Measurements from ENCODE around the gene PDCD4. TPM values are rescaled to one million over a fixed set of nuclear protein-coding genes. Genes with fewer than 3 reads are reported as not detected.

The PDCD4 gene
- total and polyA plus RNA-seq, 2 of the 4 experiments (the other 2 are of a cell fraction) = 10.9 to 49.7 TPM

GRCh38 chr10:110927461-110927860 lies 55.7 kb downstream of the PDCD4 start:
- peaks cover 44% of the 10 kb centered on the region for H4K20me1 ChIP-seq (ENCODE audit: insufficient read depth, low read length)
- no peak for DNase-seq
- H3K4me3 ChIP-seq (ENCODE audit: insufficient read depth, low read depth, low read length) = no peak overlapping the region
- ChIA-PET POLR2A (ENCODE audit: unreplicated experiment) (no interaction called here), CTCF (no interaction called here)
- H3K79me1 ChIP-seq (ENCODE audit: low read depth in 1 of 2, low read length in 2 of 2) = peaks cover 4 to 39% of the 10 kb centered on the region in 2 experiments
- H3K27me3 ChIP-seq (ENCODE audit: control insufficient read depth, insufficient read depth, low read length) = no peaks in the 10 kb centered on the region
- TF ChIP-seq CTCF (conservative IDR thresholded peaks at IDR 0.05; ENCODE audit: low read depth, low read length) (no peak), SMC3 (IDR thresholded peaks at IDR 0.05; ENCODE audit: low read depth, low read length) (no peak), CHD1 (IDR thresholded peaks at IDR 0.05; ENCODE audit: low read depth, low read length) (no peak), RCOR1 (IDR thresholded peaks at IDR 0.05; ENCODE audit: insufficient replicate concordance, low read length) (no peak), CEBPB (IDR thresholded peaks at IDR 0.05; ENCODE audit: low read depth, low read length) (no peak), RAD21 (IDR thresholded peaks at IDR 0.05; ENCODE audit: low read length) (no peak)
- no peak overlapping the region for H2BK120ac ChIP-seq (ENCODE audit: low read depth, low read length)
- H3K56ac ChIP-seq (ENCODE audit: extremely low read depth, insufficient read depth, low read length) = no peak overlapping the region
- H4K5ac ChIP-seq (ENCODE audit: low read depth, low read length) = no peak overlapping the region
- no CpG with 5 or more reads among the region's 2 CpGs for WGBS, 2 experiments (ENCODE audit: extremely low coverage in 2 of 2, insufficient read length in 1 of 2)
- H3K23ac ChIP-seq (ENCODE audit: low read depth, low read length) = no peak overlapping the region
- no peak overlapping the region for H3K9ac ChIP-seq (ENCODE audit: low read depth, low read length)
- in situ Hi-C loops (cut with MboI; ENCODE audit: low sequenced_read_pairs) = no loop called here
- H2AK5ac ChIP-seq (ENCODE audit: low read depth, low read length) = no peak overlapping the region
- BruUV-seq (replicated peaks) = no TSS peak
- H3K4me2 ChIP-seq (ENCODE audit: low read depth, low read length) = no peak overlapping the region
- H3K9me3 ChIP-seq (ENCODE audit: control insufficient read depth, insufficient read depth, low read length) = no peaks in the 10 kb centered on the region
- no peak overlapping the region for H2BK20ac ChIP-seq (ENCODE audit: low read depth, low read length)
- H3K4ac ChIP-seq (ENCODE audit: low read depth, low read length) = no peak overlapping the region
- ATAC-seq (ENCODE audit: low read depth) = no peak
- dilution Hi-C loops (cut with HindIII; ENCODE audit: low sequenced_read_pairs, unreplicated experiment) = no loop called here
- no peak overlapping the region for H2BK5ac ChIP-seq (ENCODE audit: low read depth, low read length, poor library complexity, severe bottlenecking)
- H3K9me1 ChIP-seq (ENCODE audit: insufficient read depth, low read length) = peaks cover 6% of the 10 kb centered on the region
- H2BK15ac ChIP-seq (ENCODE audit: low read depth, low read length) = no peak overlapping the region
- no peak overlapping the region for H4K8ac ChIP-seq (ENCODE audit: low read depth in 2 of 2, low read length in 2 of 2)
- no peaks in the 10 kb centered on the region for H3K36me3 ChIP-seq (ENCODE audit: control insufficient read depth, insufficient read depth, low read length)
- H3K27ac ChIP-seq (ENCODE audit: insufficient read depth, low read length) = no peak overlapping the region
- H3K18ac ChIP-seq (ENCODE audit: low read depth, low read length) = no peak overlapping the region
- H3K14ac ChIP-seq (replicated peaks; ENCODE audit: low read depth, low read length) = no peak overlapping the region
- no peak overlapping the region for H2AFZ ChIP-seq (replicated peaks; ENCODE audit: low read length, poor library complexity)
- peaks cover 2% of the 10 kb centered on the region; the same call in 1 of the 2 replicates for H3K4me1 ChIP-seq (ENCODE audit: control insufficient read depth, insufficient read depth, low read length)
- H2AK9ac ChIP-seq (replicated peaks; ENCODE audit: low read depth, low read length, poor library complexity) = no peak overlapping the region
- no peak overlapping the region for H4K91ac ChIP-seq (ENCODE audit: insufficient read depth, low read depth, low read length)
- intact Hi-C loops (cut with micrococcal nuclease) = loop anchor here (10.0 kb wide), 1 partner anchor 667 kb away; no protein-coding TSS in a partner anchor

Data from IMR-90 (cell line).